Tibial nerve (tissue), 4 donors: Measurements from ENCODE around the gene GABRG3. TPM values are rescaled to one million over a fixed set of nuclear protein-coding genes. Genes with fewer than 3 reads are reported as not detected.

Experiments
- DNase-seq, 2 donors: peaks; one replicate each; pipeline ENCODE4 v3.0.0-alpha.2; 2019; ENCODE audit warnings: low spot score in 2 of 2
- H3K27ac ChIP-seq, 4 donors: fragments of 200-600 bp; sonication (generic) in 3 of 4; one replicate each; pipeline ENCODE4 v1.5.1; 2017 to 2019; ENCODE audit warnings: mild to moderate bottlenecking in 1 of 4
- H3K27me3 ChIP-seq, 2 donors: fragments of 200-600 bp; sonication (generic) in 1 of 2; one replicate each; pipeline versions ENCODE4 v1.5.1 to v1.6.0; 2017 to 2019
- H3K36me3 ChIP-seq, 3 donors: fragments of 200-600 bp; sonication (generic); one replicate each; pipeline ENCODE4 v1.5.1; 2018 to 2019
- H3K4me1 ChIP-seq, 4 donors: fragments of 200-600 bp; sonication (generic) in 3 of 4; one replicate each; pipeline ENCODE4 v1.5.1; 2017 to 2019
- H3K4me3 ChIP-seq, 4 donors: fragments of 200-600 bp; sonication (generic) in 3 of 4; one replicate each; pipeline ENCODE4 v1.5.1; 2017 to 2019; ENCODE audit warnings: mild to moderate bottlenecking in 1 of 4, moderate library complexity in 1 of 4
- H3K9me3 ChIP-seq, 4 donors: fragments of 200-600 bp; sonication (generic) in 3 of 4; one replicate each; pipeline ENCODE4 v1.5.1; 2017 to 2019
- CTCF ChIP-seq, 5 experiments: fragments of 200-600 bp in 3 of 5; fragments of 450-650 bp in 2 of 5; sonication (generic) in 3 of 5; IDR thresholded peaks; one replicate each; pipeline ENCODE4 v1.5.1; 2016 to 2019; ENCODE audit warnings: antibody characterized with exemption in 5 of 5, mild to moderate bottlenecking in 3 of 5, moderate library complexity in 2 of 5
- EP300 ChIP-seq, 2 donors: sonication (generic); formaldehyde crosslinking; IDR thresholded peaks; one replicate each; pipeline ENCODE4 v1.6.1; 2017; ENCODE audit warnings: antibody characterized with exemption in 2 of 2, mild to moderate bottlenecking in 1 of 2
- POLR2A ChIP-seq, 2 donors: fragments of 450-650 bp; IDR thresholded peaks; one replicate each; pipeline ENCODE4 v1.6.1; 2017; ENCODE audit warnings: antibody characterized with exemption in 2 of 2, mild to moderate bottlenecking in 2 of 2, moderate library complexity in 2 of 2
- WGBS, 2 donors: methylation state at CpG; one replicate each; pipeline ENCODE4 v1.1.5; 2018; 5-methylcytosine and 5-hydroxymethylcytosine counted together
- total RNA-seq, 4 donors: library from RNA; depleted of rRNA; stranded (reverse); fragments of >200 nt; gene quantifications; one replicate each; pipeline ENCODE4 v1.1.0, GENCODE V29; 2016

The GABRG3 gene
- total RNA-seq, 4 donors from 2014 or later: not detected

DNA sequence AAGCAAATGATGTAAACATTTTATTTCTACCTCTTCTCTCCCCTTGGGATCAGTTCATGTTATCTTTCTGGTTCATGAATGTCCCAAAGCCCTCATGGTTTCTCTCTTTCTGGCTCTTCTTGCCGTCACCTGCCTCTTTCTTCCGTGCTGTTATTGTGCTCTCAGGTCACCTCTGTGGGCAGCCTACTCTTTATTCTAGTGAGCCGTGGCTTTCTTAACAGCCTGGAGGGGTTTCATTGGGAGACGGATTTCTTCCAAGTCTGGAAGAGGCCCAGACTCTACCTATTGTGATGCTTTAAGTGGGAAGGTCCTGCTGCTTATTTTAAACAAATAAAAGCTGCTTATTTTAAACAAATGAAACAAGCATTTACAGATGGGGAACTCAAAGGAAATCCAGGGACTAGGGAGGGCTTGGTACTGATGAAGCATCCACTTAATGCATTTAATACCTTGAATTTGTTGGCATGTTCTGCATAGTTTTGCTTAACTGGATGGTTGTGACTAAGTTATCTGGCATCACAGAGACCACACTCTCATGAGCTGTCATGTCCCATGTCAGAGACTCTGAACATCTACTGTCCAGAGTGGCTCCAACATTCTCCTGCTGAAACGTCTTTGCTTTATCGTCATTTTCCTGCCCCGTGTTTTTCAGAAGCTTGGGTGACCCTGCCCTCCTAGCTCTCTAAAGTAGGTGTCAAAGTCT is 443.3 kb downstream of the GABRG3 start:
- Histone ChIP-seq H3K4me3 (no peak overlapping the region), H3K9me3 (no peaks in the 10 kb centered on the region), H3K27ac (no peak overlapping the region), H3K36me3 (no peaks in the 10 kb centered on the region), H3K27me3 (no peaks in the 10 kb centered on the region), H3K4me1 (no peaks in the 10 kb centered on the region)
- TF ChIP-seq POLR2A (IDR thresholded peaks at IDR 0.05) (no peak), CTCF (IDR thresholded peaks at IDR 0.05) (no peak), EP300 (IDR thresholded peaks at IDR 0.05) (no peak)
- 59 to 63% methylated on average over 7 of the region's 7 CpGs for WGBS, 2 donors
- DNase-seq: no peak

DNA sequence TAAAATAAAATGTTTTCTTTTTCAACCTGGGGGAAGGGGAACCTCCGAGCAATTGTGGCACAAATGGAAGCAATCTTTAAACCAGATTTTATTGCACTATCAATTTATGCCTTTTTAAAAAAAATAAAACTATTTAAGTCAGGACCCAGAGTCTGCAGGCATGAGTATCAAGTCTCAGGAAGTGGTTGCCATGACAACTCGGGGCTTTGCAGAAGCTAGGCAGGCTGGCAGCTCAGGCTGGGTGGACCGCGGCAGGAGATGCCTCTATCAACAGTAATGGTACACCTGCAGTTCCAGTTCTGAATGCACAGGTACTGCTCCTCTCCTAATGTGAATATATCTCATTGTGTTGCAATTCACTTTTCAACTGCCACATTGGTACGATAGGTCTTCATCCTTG is 447.7 kb downstream of the GABRG3 start:
- no peaks in the 10 kb centered on the region for H3K9me3 ChIP-seq
- H3K36me3 ChIP-seq: no peaks in the 10 kb centered on the region
- whole genome bisulfite sequencing, 2 donors: 40 to 54% methylated on average over 5 of the region's 5 CpGs
- TF ChIP-seq EP300 (IDR thresholded peaks at IDR 0.05): no peak
- no peak for TF ChIP-seq POLR2A (IDR thresholded peaks at IDR 0.05)
- TF ChIP-seq CTCF (IDR thresholded peaks at IDR 0.05): no peak
- H3K27ac ChIP-seq: no peak overlapping the region
- no peak for DNase-seq
- H3K4me1 ChIP-seq: no peaks in the 10 kb centered on the region
- H3K4me3 ChIP-seq: no peak overlapping the region
- H3K27me3 ChIP-seq: no peaks in the 10 kb centered on the region

- Histone ChIP-seq H3K27ac (no peak overlapping the region), H3K27me3 (no peaks in the 10 kb centered on the region), H3K36me3 (no peaks in the 10 kb centered on the region), H3K4me1 (no peaks in the 10 kb centered on the region), H3K9me3 (no peaks in the 10 kb centered on the region), H3K4me3 (no peak overlapping the region)
- DNase-seq: no peak
- TF ChIP-seq POLR2A (IDR thresholded peaks at IDR 0.05): no peak
- no peak for TF ChIP-seq EP300 (IDR thresholded peaks at IDR 0.05)
These were observed 452.0 kb downstream of the GABRG3 start for GRCh38 chr15:27422997-27423396.

DNA sequence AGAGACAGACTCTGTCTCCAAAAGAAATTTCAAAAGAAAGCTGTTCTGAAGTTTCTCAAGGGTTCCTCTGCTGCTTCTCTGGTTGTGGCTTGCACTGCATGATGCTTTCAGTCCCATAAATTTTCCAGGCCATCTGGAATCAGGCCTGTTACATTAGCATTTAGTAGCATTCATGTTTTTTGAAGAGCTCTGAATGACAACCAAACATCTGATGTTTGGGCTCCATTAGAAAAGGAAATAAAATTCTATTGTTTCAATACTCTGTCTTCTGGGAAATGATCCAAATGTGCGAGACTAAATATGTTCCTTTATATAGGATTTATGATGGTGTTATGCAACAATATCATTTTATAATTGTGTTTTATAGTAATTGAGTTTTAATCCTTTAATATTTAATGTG is 455.8 kb downstream of the GABRG3 start:
- TF ChIP-seq CTCF (IDR thresholded peaks at IDR 0.05) (no peak), EP300 (IDR thresholded peaks at IDR 0.05) (no peak)
- H3K9me3 ChIP-seq: no peaks in the 10 kb centered on the region
- WGBS, 2 donors: 19 to 43% methylated on average over 1 of the region's 1 CpG
- no peaks in the 10 kb centered on the region for H3K27me3 ChIP-seq
- no peak overlapping the region for H3K27ac ChIP-seq
- no peak overlapping the region for H3K4me3 ChIP-seq
- no peaks in the 10 kb centered on the region for H3K4me1 ChIP-seq
- no peaks in the 10 kb centered on the region for H3K36me3 ChIP-seq
- DNase-seq: no peak

DNA sequence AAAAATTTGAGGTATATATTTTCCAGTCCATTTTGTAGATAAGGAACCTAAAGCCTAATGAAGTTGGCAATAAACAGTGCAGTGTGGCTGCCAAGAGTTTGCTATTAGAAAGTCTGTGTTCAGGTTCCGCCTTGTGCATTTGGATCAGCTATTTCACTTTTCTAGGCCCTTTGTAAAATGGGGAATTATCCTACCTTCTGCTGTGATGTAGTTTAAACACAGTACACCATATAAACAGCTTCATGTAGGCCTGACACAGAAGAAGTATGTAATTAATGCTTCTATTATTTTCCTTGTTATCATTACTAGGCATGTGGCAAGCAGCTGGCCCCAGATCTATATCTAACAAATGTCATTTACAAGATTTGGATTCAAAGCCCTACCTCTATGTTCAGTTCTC is 456.3 kb downstream of the GABRG3 start:
- Histone ChIP-seq H3K27me3 (no peaks in the 10 kb centered on the region), H3K4me1 (no peaks in the 10 kb centered on the region), H3K9me3 (no peaks in the 10 kb centered on the region), H3K4me3 (no peak overlapping the region), H3K36me3 (no peaks in the 10 kb centered on the region), H3K27ac (no peak overlapping the region)
- TF ChIP-seq CTCF (IDR thresholded peaks at IDR 0.05) (no peak), EP300 (IDR thresholded peaks at IDR 0.05) (no peak), POLR2A (IDR thresholded peaks at IDR 0.05) (no peak)
- 90 to 92% methylated on average over 1 of the region's 1 CpG for WGBS, 2 donors
- DNase-seq: no peak

GRCh38 chr15:27428151-27428550 is 457.2 kb downstream of the GABRG3 start:
- Histone ChIP-seq H3K36me3 (no peaks in the 10 kb centered on the region), H3K27ac (no peak overlapping the region), H3K27me3 (no peaks in the 10 kb centered on the region), H3K4me3 (no peak overlapping the region), H3K4me1 (no peaks in the 10 kb centered on the region), H3K9me3 (peaks cover 0 to 4% (median 0%) of the 10 kb centered on the region in 4 donors)
- no peak for TF ChIP-seq CTCF (IDR thresholded peaks at IDR 0.05)
- no peak for TF ChIP-seq POLR2A (IDR thresholded peaks at IDR 0.05)
- 94 to 95% methylated on average over 3 of the region's 3 CpGs for WGBS, 2 donors
- DNase-seq: no peak
